Neuron (in vitro differentiated cells): ENCODE data around the gene MAPK14.

Experiments
- H2AFZ ChIP-seq: one replicate; pipeline ENCODE4 v1.6.1; 2013; ENCODE audit warnings: low read depth, mild to moderate bottlenecking, inconsistent platforms, low read length, moderate library complexity
- H3K27me3 ChIP-seq: one replicate; pipeline ENCODE4 v1.6.1; 2013; ENCODE audit warnings: low read length; ENCODE audit not compliant: insufficient read depth
- H3K36me3 ChIP-seq: one replicate; pipeline ENCODE4 v1.6.1; 2013; ENCODE audit warnings: low read length; ENCODE audit not compliant: insufficient read depth
- H3K4me1 ChIP-seq: one replicate; pipeline ENCODE4 v1.6.1; 2013; ENCODE audit warnings: low read length; ENCODE audit not compliant: insufficient read depth
- H3K4me3 ChIP-seq: 2 replicates; pipeline ENCODE4 v1.5.1; 2013; ENCODE audit warnings: mild to moderate bottlenecking, low read length, moderate library complexity
- H3K9me3 ChIP-seq: one replicate; pipeline ENCODE4 v1.6.1; 2013; ENCODE audit warnings: low read length

The MAPK14 gene

DNA sequence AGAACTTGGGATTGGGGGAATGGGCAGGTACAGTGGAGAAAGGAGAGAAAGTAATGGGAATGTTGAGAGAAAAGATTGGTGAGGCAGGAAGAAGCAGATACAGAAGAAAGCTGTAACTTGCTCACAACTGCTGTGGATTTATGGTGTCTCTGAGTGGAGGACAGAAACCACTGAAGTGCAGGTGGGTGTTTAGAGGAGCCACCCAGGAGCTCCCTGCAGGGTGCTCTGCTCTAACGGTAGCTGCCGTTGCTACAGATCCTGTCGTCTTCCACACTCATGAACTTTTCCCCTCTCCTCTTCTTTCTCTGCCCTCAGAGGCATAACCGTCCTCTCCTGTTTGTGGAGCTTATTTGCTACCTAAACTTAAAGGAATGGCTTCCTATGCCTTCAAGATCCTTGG is 75.2 kb downstream of the MAPK14 start:
- Histone ChIP-seq H3K4me3 (no peak overlapping the region), H3K9me3 (no peaks in the 10 kb centered on the region), H3K27me3 (no peaks in the 10 kb centered on the region), H3K4me1 (no peaks in the 10 kb centered on the region), H2AFZ (no peak overlapping the region), H3K36me3 (peaks cover 14% of the 10 kb centered on the region)

DNA sequence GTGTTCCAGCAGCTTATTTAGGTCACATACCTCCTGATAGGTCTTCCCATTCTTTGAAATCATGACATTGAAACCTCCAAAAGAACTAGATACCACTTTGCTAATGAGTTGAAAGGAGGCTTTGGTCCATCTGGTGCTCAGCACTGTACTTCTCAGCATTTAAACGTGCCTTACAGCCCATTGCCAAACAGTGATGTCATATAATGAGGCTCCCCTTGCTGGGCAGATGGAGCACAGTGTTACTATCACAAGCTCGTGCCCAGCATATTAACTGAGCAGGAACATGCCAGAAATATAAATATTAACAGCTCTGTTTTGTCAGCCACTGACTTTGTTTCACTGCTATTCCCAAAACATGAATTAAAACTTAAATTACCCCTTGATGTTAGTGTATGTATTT is 77.2 kb downstream of the MAPK14 start:
- Histone ChIP-seq H3K36me3 (peaks cover 26% of the 10 kb centered on the region), H3K9me3 (no peaks in the 10 kb centered on the region), H3K27me3 (no peaks in the 10 kb centered on the region), H3K4me1 (no peaks in the 10 kb centered on the region), H3K4me3 (no peak overlapping the region), H2AFZ (no peak overlapping the region)

DNA sequence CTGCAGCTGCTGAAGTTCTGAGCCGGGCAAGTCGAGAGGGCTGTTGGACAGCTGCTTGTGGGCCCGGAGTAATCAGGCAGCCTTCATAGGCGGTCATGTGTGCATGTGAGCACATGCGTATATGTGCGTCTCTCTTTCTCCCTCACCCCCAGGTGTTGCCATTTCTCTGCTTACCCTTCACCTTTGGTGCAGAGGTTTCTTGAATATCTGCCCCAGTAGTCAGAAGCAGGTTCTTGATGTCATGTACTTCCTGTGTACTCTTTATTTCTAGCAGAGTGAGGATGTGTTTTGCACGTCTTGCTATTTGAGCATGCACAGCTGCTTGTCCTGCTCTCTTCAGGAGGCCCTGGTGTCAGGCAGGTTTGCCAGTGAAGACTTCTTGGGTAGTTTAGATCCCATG is 81.5 kb downstream of the MAPK14 start:
- H3K4me1 ChIP-seq: no peaks in the 10 kb centered on the region
- no peaks in the 10 kb centered on the region for H3K9me3 ChIP-seq
- no peak overlapping the region for H3K4me3 ChIP-seq
- peaks cover 28% of the 10 kb centered on the region for H3K36me3 ChIP-seq
- no peak overlapping the region for H2AFZ ChIP-seq
- H3K27me3 ChIP-seq: no peaks in the 10 kb centered on the region

DNA sequence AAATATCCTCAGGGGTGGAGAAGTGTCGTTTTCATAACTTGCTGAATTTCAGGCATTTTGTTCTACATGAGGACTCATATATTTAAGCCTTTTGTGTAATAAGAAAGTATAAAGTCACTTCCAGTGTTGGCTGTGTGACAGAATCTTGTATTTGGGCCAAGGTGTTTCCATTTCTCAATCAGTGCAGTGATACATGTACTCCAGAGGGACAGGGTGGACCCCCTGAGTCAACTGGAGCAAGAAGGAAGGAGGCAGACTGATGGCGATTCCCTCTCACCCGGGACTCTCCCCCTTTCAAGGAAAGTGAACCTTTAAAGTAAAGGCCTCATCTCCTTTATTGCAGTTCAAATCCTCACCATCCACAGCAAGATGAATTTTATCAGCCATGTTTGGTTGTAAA is 82.4 kb downstream of the MAPK14 start:
- no peak overlapping the region for H2AFZ ChIP-seq
- H3K4me1 ChIP-seq: no peaks in the 10 kb centered on the region
- no peaks in the 10 kb centered on the region for H3K27me3 ChIP-seq
- H3K9me3 ChIP-seq: no peaks in the 10 kb centered on the region
- H3K4me3 ChIP-seq: no peak overlapping the region
- H3K36me3 ChIP-seq: peaks cover 28% of the 10 kb centered on the region

DNA sequence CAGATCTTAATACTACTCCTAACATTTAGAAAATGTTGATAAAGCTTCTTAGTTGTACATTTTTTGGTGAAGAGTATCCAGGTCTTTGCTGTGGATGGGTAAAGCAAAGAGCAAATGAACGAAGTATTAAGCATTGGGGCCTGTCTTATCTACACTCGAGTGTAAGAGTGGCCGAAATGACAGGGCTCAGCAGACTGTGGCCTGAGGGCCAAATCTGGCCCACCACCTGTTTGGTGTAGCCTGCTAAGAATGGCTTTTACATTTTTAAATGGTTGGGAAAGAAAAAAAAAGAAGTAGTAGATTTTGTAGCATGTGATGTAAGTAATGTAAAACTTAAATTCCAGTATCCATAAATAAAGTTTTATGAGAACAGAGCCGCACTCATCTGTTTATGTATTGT is 83.3 kb downstream of the MAPK14 start:
- no peak overlapping the region for H2AFZ ChIP-seq
- no peak overlapping the region for H3K4me3 ChIP-seq
- peaks cover 28% of the 10 kb centered on the region for H3K36me3 ChIP-seq

DNA sequence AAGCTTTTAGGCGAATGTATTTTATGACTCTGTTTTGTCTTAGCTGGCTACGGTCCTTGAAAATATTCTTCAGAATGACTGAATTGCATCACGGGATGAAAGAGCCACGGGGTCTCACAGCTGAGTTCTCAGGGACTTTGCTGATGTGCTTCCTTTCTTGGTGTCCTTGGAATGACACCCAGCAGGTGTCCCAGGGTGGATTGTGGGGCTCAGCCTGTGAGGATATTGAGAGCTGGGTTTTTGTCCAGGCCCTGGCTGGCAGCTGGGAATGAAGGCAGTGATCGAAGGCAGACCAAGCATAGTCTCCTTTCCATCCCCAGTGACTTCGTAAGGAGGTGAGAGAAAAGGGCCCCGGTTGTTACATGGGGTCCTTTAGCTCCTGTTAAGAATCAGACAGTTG is 83.9 kb downstream of the MAPK14 start:
- no peaks in the 10 kb centered on the region for H3K27me3 ChIP-seq
- no peaks in the 10 kb centered on the region for H3K4me1 ChIP-seq
- no peak overlapping the region for H3K4me3 ChIP-seq
- H3K9me3 ChIP-seq: no peaks in the 10 kb centered on the region
- H3K36me3 ChIP-seq: peaks cover 28% of the 10 kb centered on the region
- no peak overlapping the region for H2AFZ ChIP-seq

More for the DNA sequence above, 83.3 kb downstream of the MAPK14 start:
- Histone ChIP-seq H3K4me1 (no peaks in the 10 kb centered on the region), H3K27me3 (no peaks in the 10 kb centered on the region), H3K9me3 (no peaks in the 10 kb centered on the region)

DNA sequence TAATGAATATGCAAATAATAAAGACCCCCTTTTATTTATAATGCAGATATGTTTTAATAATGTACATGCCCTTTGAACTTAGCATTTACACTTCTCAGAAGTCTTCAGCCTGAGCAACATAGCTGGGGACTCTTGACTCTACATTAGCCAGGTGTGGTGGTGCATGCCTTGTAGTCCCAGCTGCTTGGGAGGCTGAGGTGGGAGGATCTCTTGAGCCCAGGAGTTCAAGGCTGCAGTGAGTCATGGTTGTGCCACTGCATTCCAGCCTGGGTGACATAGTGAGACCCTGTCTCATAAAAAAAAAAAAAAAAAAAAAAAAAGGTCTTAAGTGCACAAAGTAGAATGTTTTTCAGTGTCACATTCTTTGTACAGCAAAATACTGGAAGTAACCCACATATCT is 85.4 kb downstream of the MAPK14 start:
- Histone ChIP-seq H2AFZ (no peak overlapping the region), H3K36me3 (peaks cover 25% of the 10 kb centered on the region), H3K4me3 (no peak overlapping the region), H3K9me3 (no peaks in the 10 kb centered on the region), H3K4me1 (no peaks in the 10 kb centered on the region), H3K27me3 (no peaks in the 10 kb centered on the region)

DNA sequence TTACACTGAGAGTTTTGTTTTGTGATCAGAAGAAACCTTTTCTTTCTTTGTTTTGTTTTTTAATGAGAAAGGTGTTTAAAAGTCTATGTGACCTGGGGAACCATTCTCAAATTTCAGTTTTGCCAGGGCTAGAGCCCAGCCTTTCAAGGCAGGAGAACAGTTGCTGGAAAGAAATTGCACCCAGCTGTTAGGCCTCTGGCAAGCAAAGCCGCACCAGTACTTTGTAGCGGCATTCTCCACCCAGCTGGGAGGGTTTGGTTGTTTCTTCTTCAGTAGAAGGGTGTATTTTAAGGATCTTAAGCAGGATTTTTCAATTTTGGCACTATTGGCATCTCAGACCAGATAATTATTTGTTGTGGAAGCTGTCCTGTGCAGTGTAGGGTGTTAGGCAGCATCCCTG is 86.1 kb downstream of the MAPK14 start:
- Histone ChIP-seq H3K36me3 (peaks cover 18% of the 10 kb centered on the region), H3K4me3 (no peak overlapping the region), H3K27me3 (no peaks in the 10 kb centered on the region), H3K4me1 (peaks cover 4% of the 10 kb centered on the region), H3K9me3 (no peaks in the 10 kb centered on the region), H2AFZ (no peak overlapping the region)

DNA sequence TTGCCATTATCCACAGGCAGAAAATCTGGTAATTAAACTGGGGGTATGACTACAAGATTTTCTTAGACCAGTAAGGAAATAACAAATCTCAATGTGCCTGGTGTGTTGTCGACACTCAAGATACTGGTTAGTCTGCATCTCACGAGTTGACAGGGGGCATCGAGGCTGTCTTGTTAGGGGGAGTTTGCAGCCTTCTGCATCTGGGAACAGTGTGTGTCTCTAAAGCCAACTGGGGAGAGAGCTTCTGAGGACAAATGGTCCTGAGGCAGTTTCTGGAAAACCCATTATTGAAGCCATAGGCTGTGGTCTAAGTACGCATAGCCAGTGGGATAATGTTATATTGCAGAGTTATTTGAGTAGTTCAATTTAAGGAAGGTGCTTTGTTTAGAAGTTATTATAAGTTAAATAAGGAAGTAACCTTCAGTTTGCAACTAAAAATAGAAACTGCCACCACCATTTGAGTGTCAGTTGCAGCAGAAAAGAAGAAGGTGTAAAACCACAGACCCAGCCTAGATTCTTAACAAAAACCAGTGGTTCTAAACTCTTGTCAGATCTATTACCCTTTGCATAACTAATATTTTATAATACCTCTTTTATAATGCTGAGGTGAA is 87.3 kb downstream of the MAPK14 start:
- H3K4me1 ChIP-seq: peaks cover 4% of the 10 kb centered on the region
- no peak overlapping the region for H2AFZ ChIP-seq
- no peaks in the 10 kb centered on the region for H3K27me3 ChIP-seq
- H3K9me3 ChIP-seq: no peaks in the 10 kb centered on the region
- peaks cover 15% of the 10 kb centered on the region for H3K36me3 ChIP-seq
- H3K4me3 ChIP-seq: no peak overlapping the region

DNA sequence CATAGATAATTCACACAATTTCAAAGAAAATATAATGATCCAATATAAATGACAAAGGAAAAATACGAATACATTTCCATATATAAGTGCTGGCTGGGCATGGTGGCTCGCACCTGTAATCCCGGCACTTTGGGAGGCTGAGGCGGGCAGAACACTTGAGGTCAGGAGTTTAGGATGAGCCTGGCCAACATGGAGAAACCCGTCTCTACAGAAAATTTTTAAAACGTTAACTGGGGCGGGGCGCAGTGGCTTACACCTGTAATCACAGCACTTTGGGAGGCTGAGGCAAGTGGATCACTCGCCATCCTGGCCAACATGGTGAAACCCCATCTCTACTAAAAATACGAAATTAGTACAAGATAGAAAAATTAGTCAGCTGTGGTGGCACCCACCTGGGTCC is 87.8 kb downstream of the MAPK14 start:
- Histone ChIP-seq H3K27me3 (no peaks in the 10 kb centered on the region), H3K4me1 (peaks cover 4% of the 10 kb centered on the region), H2AFZ (no peak overlapping the region), H3K4me3 (no peak overlapping the region), H3K36me3 (peaks cover 10% of the 10 kb centered on the region), H3K9me3 (no peaks in the 10 kb centered on the region)

DNA sequence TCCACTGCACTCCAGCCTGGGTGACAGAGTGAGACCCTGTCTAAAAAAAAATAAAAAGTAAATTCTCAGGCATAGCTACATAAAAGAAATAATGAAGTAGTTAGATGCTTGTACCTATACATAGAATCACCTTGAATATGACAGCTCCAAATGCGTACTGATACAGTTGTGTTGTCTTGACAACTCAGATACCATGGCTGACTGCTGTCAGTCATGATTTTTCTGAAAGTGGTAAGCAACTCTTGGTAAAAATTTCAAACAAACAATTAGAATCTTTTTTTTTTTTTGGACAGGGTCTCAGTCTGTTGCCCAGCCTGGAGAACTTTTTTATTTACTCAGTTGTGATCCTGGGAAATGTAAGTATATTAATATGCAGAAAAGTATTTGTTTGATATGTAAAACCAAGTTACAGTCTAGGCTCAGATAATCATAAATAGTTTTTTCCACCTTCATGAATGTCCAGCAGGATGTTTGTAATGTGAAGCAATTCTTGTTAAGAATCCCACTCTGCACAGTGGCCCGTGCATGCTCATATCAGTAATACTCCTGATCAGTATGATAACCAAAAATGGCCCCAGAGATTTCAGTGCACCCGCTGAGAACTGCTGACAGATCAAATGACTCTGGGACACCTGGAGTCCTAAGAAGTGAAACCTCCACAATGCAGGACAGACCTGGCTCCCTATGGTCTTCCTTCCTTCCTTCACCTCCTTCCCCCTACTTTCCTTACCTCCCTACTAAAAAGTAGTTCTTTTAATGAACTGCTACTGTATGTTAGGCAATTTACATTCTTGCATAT is 88.7 kb downstream of the MAPK14 start:
- peaks cover 5% of the 10 kb centered on the region for H3K36me3 ChIP-seq
- H3K9me3 ChIP-seq: no peaks in the 10 kb centered on the region
- H3K4me3 ChIP-seq: no peak overlapping the region
- no peaks in the 10 kb centered on the region for H3K27me3 ChIP-seq
- peaks cover 4% of the 10 kb centered on the region for H3K4me1 ChIP-seq
- H2AFZ ChIP-seq: no peak overlapping the region

DNA sequence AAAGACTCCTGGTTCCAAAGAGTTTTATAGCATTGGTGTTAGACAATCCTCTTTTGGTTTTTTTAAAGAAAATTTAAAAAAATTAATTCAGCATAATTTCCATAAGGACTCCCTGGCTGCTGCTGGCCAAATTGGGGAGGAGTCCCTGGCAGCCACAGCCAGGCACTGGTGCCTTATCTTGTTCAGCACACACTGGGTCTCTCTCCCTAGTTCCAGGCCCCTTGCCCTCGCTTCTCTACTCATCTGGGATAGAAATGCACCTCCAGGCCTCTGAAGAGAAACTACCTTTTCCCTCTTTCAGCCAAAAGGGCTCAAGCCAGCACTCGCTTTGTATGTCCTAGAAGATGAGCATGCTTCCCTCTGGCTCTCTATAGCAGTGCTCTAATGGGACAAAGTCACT is 89.3 kb downstream of the MAPK14 start:
- H2AFZ ChIP-seq: no peak overlapping the region
- H3K27me3 ChIP-seq: no peaks in the 10 kb centered on the region
- H3K9me3 ChIP-seq: no peaks in the 10 kb centered on the region

DNA sequence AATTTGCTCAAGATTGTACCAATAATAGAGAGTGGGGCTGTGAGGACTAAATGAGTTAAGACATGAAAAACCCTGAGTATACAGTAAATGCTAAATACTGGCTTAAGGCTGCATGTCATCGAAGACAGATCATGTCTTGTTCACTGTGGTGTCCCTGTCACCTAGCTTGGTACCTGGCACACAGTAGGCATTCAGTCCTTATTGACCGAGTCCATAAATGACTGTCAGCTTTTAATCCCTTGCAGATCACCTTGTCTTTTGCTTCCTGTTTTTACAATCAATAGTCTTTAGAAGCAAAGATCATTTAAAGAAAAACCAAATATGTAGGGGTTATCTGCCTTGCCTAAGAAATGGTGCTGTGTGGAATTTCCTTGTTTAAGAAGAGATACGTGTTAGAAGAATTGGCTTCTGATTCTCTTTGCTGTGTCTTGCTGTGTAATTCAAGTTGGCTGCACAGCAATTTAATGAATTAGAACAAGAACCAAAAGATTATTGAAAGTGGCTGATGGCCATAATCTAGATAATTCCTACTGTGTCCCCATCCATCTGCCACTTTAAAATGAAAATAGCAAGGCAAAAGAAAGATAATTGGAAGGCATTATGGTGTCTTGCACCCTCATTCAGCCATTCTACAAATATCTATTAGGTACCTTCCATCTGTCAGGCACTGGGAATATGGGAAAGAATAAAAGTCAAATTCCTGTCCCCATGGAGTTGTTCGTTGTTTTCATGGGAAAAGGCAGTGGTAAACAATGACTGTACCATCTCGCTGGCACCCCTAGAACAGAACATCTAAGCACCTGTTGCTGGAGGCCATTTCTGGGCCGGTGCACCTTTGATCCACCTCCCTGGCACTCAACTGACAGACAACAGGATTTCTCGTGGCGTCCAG is 90.3 kb downstream of the MAPK14 start:
- Histone ChIP-seq H3K27me3 (no peaks in the 10 kb centered on the region), H3K4me3 (no peak overlapping the region), H3K9me3 (no peaks in the 10 kb centered on the region), H3K4me1 (peaks cover 4% of the 10 kb centered on the region), H3K36me3 (no peaks in the 10 kb centered on the region), H2AFZ (no peak overlapping the region)

More for the DNA sequence above, 89.3 kb downstream of the MAPK14 start:
- Histone ChIP-seq H3K4me3 (no peak overlapping the region), H3K36me3 (no peaks in the 10 kb centered on the region), H3K4me1 (peaks cover 4% of the 10 kb centered on the region)
